ENCODE measurements around the gene PITX3.
A peak's percentile ranks its signal among the peaks of the same experiment; 100 is the strongest.
"Not testable (repeated sequence)": the region's sequence is repeated elsewhere in the genome, so short reads cannot be mapped to it uniquely, and the experiment has no call there.

The PITX3 gene

GRCh38 chr10:102254426-102254825, 13.1 kb upstream of the PITX3 start:
- DNase-seq, result no peak

- DNase-seq, result not testable (repeated sequence)
Measured at GRCh38 chr10:102252508-102252907, 11.2 kb upstream of the PITX3 start.

GRCh38 chr10:102247734-102248133, 6.4 kb upstream of the PITX3 start:
- DNase-seq, result no peak

- no peak for DNase-seq
Measured at GRCh38 chr10:102246261-102246660, 4.9 kb upstream of the PITX3 start.

GRCh38 chr10:102245932-102246251, 4.6 kb upstream of the PITX3 start:
- no peak for DNase-seq

- peak; percentile 54 to 77 (median 74) for DNase-seq
Measured at GRCh38 chr10:102245082-102245931, 4.0 kb upstream of the PITX3 start, which contains the start of gene GBF1. Gene GBF1, plus strand, starts transcription at chr10:102245532. Its CDS starts 13,407 bp downstream, at chr10:102258939.

- no peak for DNase-seq
Measured at GRCh38 chr10:102243309-102243708, 2.0 kb upstream of the PITX3 start.

GRCh38 chr10:102242118-102242485, 790 bp upstream of the PITX3 start:
- DNase-seq, result no peak

GRCh38 chr10:102241032-102241443, 274 bp downstream of the PITX3 start:
- no peak for DNase-seq

GRCh38 chr10:102240467-102241031, 763 bp downstream of the PITX3 start:
- no peak for DNase-seq

- no peak for DNase-seq
Measured at GRCh38 chr10:102237711-102238252, 3.5 kb downstream of the PITX3 start.

- no peak for DNase-seq
Measured at GRCh38 chr10:102236006-102236405, 5.3 kb downstream of the PITX3 start.

- DNase-seq, result no peak
Measured at GRCh38 chr10:102235598-102235920, 5.8 kb downstream of the PITX3 start.

- DNase-seq, result no peak
Measured at GRCh38 chr10:102234888-102235597, 6.3 kb downstream of the PITX3 start.

GRCh38 chr10:102233997-102234396, 7.3 kb downstream of the PITX3 start:
- DNase-seq, result no peak

- DNase-seq, result peak; percentile 35 to 54 (median 46)
Measured at GRCh38 chr10:102231357-102232318, 9.7 kb downstream of the PITX3 start.

GRCh38 chr10:102230861-102231356, 10.4 kb downstream of the PITX3 start:
- peak in 3 of 4 experiments; percentile 8 to 21 (median 14) for DNase-seq

GRCh38 chr10:102230264-102230860, 10.9 kb downstream of the PITX3 start:
- DNase-seq, result peak in 1 of 4 experiments; percentile 34

- DNase-seq, result peak; percentile 69 to 80 (median 75)
Measured at GRCh38 chr10:102229810-102230263, 11.5 kb downstream of the PITX3 start.

- no peak for DNase-seq
Measured at GRCh38 chr10:102227050-102227449, 14.3 kb downstream of the PITX3 start.

- no peak for DNase-seq
Measured at GRCh38 chr10:102226542-102226870, 14.8 kb downstream of the PITX3 start.
